Activated gamma-delta T cell treated with anti-CD3 and anti-CD28 coated beads, Interleukin-2, amount 50 U/mL, for 16 hours (primary cell): Measurements from ENCODE around the gene USP40.

Source experiments
- DNase-seq: peaks from one replicate; pipeline ENCODE4 v3.0.0-alpha.2; 2020; ENCODE audit warnings: low read depth

Gene USP40

GRCh38 chr2:233443511-233444183 lies 122.9 kb downstream of the USP40 start:
- peak; percentile 73 for DNase-seq

GRCh38 chr2:233442028-233442310 lies 124.6 kb downstream of the USP40 start:
- DNase-seq = no peak

GRCh38 chr2:233441161-233442027 lies 125.2 kb downstream of the USP40 start:
- no peak for DNase-seq

GRCh38 chr2:233440714-233441113 lies 125.9 kb downstream of the USP40 start:
- DNase-seq = no peak

- DNase-seq = no peak
Measured at GRCh38 chr2:233440314-233440713, 126.3 kb downstream of the USP40 start.

GRCh38 chr2:233439191-233439590 lies 127.4 kb downstream of the USP40 start:
- no peak for DNase-seq

GRCh38 chr2:233438573-233439147 lies 127.9 kb downstream of the USP40 start:
- DNase-seq = no peak

- DNase-seq = no peak
Measured at GRCh38 chr2:233437439-233437955, 129.1 kb downstream of the USP40 start.

- no peak for DNase-seq
Measured at GRCh38 chr2:233436691-233437438, 129.7 kb downstream of the USP40 start.

GRCh38 chr2:233436191-233436581 lies 130.4 kb downstream of the USP40 start:
- no peak for DNase-seq

GRCh38 chr2:233435436-233436190 lies 131.0 kb downstream of the USP40 start:
- DNase-seq = no peak

- no peak for DNase-seq
Measured at GRCh38 chr2:233434666-233435330, 131.8 kb downstream of the USP40 start.

- DNase-seq = no peak
Measured at GRCh38 chr2:233433794-233434193, 132.8 kb downstream of the USP40 start.

GRCh38 chr2:233433029-233433428 lies 133.6 kb downstream of the USP40 start:
- DNase-seq = no peak

- DNase-seq = no peak
Measured at GRCh38 chr2:233430651-233431050, 135.9 kb downstream of the USP40 start.

GRCh38 chr2:233430081-233430480 lies 136.5 kb downstream of the USP40 start:
- DNase-seq = no peak

GRCh38 chr2:233429175-233429897 lies 137.2 kb downstream of the USP40 start:
- DNase-seq = no peak

- no peak for DNase-seq
Measured at GRCh38 chr2:233428438-233428837, 138.1 kb downstream of the USP40 start.

GRCh38 chr2:233428008-233428407 lies 138.6 kb downstream of the USP40 start:
- no peak for DNase-seq

- peak; percentile 27 for DNase-seq
Measured at GRCh38 chr2:233426619-233427342, 139.8 kb downstream of the USP40 start.
